Measurements from ENCODE around the gene SERPINA10. TPM values are rescaled to one million over a fixed set of nuclear protein-coding genes. Genes with fewer than 3 reads are reported as not detected.

SERPINA10 gene
- total and polyA plus RNA-seq, 2 experiments from 2014 or later: 0.11 TPM; not detected in 1

GRCh38 chr14:94307410-94307992 is 14.4 kb upstream of the SERPINA10 start:
- Mint-ChIP-seq H3K9me3 (peaks cover 21% of the 10 kb centered on the region), H3K4me1 (no peaks in the 10 kb centered on the region), H3K4me3 (no peak overlapping the region), H3K27ac (no peak overlapping the region), H3K27me3 (ENCODE audit: insufficient read depth, low read depth, poor library complexity) (peaks cover 1% of the 10 kb centered on the region), H3K36me3 (ENCODE audit: low read depth) (peaks cover 10% of the 10 kb centered on the region)
- no peak overlapping the region for H3K27ac ChIP-seq (ENCODE audit: low read depth)
- TF ChIP-seq REST (IDR thresholded peaks at IDR 0.05; ENCODE audit: unreplicated experiment) (no peak), NANOG (IDR thresholded peaks at IDR 0.05; ENCODE audit: borderline replicate concordance) (no peak), EZH2 (IDR thresholded peaks at IDR 0.05; ENCODE audit: low read depth, unreplicated experiment) (no peak), POLR2AphosphoS5 (IDR thresholded peaks at IDR 0.05; ENCODE audit: low read depth) (no peak), CTCF (conservative IDR thresholded peaks at IDR 0.05; ENCODE audit: low read depth in 2 of 2) (peak; percentile 80 to 81), CREB1 (CRISPR knock-in tag; IDR thresholded peaks at IDR 0.05; ENCODE audit: low read depth) (no peak), ZNF331 (CRISPR knock-in tag; IDR thresholded peaks at IDR 0.05; ENCODE audit: low read depth) (no peak), STAT1 (IDR thresholded peaks at IDR 0.05; ENCODE audit: unreplicated experiment) (no peak), ZNF114 (CRISPR knock-in tag; IDR thresholded peaks at IDR 0.05) (no peak)
- H2AFZ ChIP-seq: 0 out of 2 replicates have a peak overlapping the region, but pooled peaks have one; percentile 56
- no peaks in the 10 kb centered on the region for H3K79me2 ChIP-seq (replicated peaks; ENCODE audit: insufficient read depth)
- peak; percentile 72 for DNase-seq (ENCODE audit: low spot score)
- no peak overlapping the region for H3K4me2 ChIP-seq
- no peaks in the 10 kb centered on the region for H3K36me3 ChIP-seq (ENCODE audit: insufficient read depth)
- H3K4me1 ChIP-seq (ENCODE audit: insufficient read depth): no peaks in the 10 kb centered on the region
- no peaks in the 10 kb centered on the region for H3F3A ChIP-seq (replicated peaks; ENCODE audit: low read depth)
- H3K27me3 ChIP-seq (ENCODE audit: insufficient read depth): no peaks in the 10 kb centered on the region
- H4K20me1 ChIP-seq (replicated peaks; ENCODE audit: insufficient read depth): no peaks in the 10 kb centered on the region
- no peak overlapping the region for H3K4me3 ChIP-seq
- no peaks in the 10 kb centered on the region for H3K9me2 ChIP-seq (ENCODE audit: insufficient read depth)
- ATAC-seq: peak; percentile 65

Measured in GM23338 (cell line).